ENCODE results near the gene DEGS2. TPM values are rescaled to one million over a fixed set of nuclear protein-coding genes. Genes with fewer than 3 reads are reported as not detected.

DEGS2 gene
- total and polyA plus RNA-seq, 2 donors (not counting 1 experiment from before 2014, with no cell fraction given): 0.82 to 6.4 TPM

- H3K9me3 ChIP-seq (ENCODE audit: control extremely low read depth in 1 of 3, control insufficient read depth in 2 of 3, insufficient read depth in 1 of 3, low read length in 2 of 3): no peaks in the 10 kb centered on the region
- Mint-ChIP-seq H3K27me3 (no peaks in the 10 kb centered on the region), H3K4me1 (peaks cover 23% of the 10 kb centered on the region), H3K4me3 (no peak overlapping the region), H3K27ac (peak overlapping the region; percentile 89), H3K9me3 (ENCODE audit: insufficient read depth) (no peaks in the 10 kb centered on the region)
- H3K4me2 ChIP-seq (replicated peaks; ENCODE audit: low read depth, low read length, poor library complexity, severe bottlenecking): peak overlapping the region; percentile 22
- no peak overlapping the region for H3K9ac ChIP-seq (ENCODE audit: low read length)
- peaks cover 53% of the 10 kb centered on the region for H3K79me2 ChIP-seq (ENCODE audit: control insufficient read depth, insufficient read depth, low read length)
- DNase-seq (no peak), ATAC-seq (ENCODE audit: low read depth) (no peak)
- WGBS (ENCODE audit: insufficient coverage): 93% methylated on average over 5 of the region's 7 CpGs
- TF ChIP-seq EZH2 (IDR thresholded peaks at IDR 0.05; ENCODE audit: borderline replicate concordance, insufficient read depth, low read depth, low read length, poor library complexity, severe bottlenecking) (no peak), CTCF (IDR thresholded peaks at IDR 0.05) (no peak)
- ChIA-PET CTCF (interaction anchor here (0.6 to 24.4 kb wide), 3 partner anchors 10 to 52 kb away, joined by 4 to 495 read pairs (median 24); partner anchors contain the start of gene EVL), POLR2A (no interaction called here)
- H3K36me3 ChIP-seq (replicated peaks in 1 of 2; ENCODE audit: control extremely low read depth in 1 of 2, control insufficient read depth in 1 of 2, extremely low read depth in 1 of 2, insufficient read depth in 2 of 2, low read length in 1 of 2): peaks cover 0 to 81% of the 10 kb centered on the region in 2 experiments
- H3K27ac ChIP-seq (ENCODE audit: low read length in 2 of 2): peak overlapping the region; percentile 2 to 62
- no peaks in the 10 kb centered on the region for H3K27me3 ChIP-seq (replicated peaks in 1 of 4; ENCODE audit: control extremely low read depth in 1 of 4, control insufficient read depth in 3 of 4, insufficient read depth in 4 of 4, low read length in 3 of 4)
- H3K4me3 ChIP-seq (ENCODE audit: control extremely low read depth in 1 of 5, extremely low read depth in 1 of 5, insufficient read depth in 1 of 5, low read depth in 2 of 5, low read length in 4 of 5): no peak overlapping the region
- peaks cover 98% of the 10 kb centered on the region for H4K20me1 ChIP-seq (ENCODE audit: control insufficient read depth, insufficient read depth, low read length, poor library complexity, severe bottlenecking)
- intact Hi-C loops (cut with micrococcal nuclease): no loop called here
- peaks cover 11 to 14% of the 10 kb centered on the region in 2 donors for H3K4me1 ChIP-seq (ENCODE audit: control insufficient read depth in 2 of 2, insufficient read depth in 2 of 2, low read length in 2 of 2)
- no peak overlapping the region for H2AFZ ChIP-seq (ENCODE audit: insufficient read depth, low read depth, low read length, poor library complexity, severe bottlenecking)
Measured at GRCh38 chr14:100118396-100119011, 40.9 kb downstream of the DEGS2 start.

All from B cell (primary cell).